ENCODE results near the gene CD69.
A peak's percentile ranks its signal among the peaks of the same experiment; 100 is the strongest.

The CD69 gene

GRCh38 chr12:9719790-9720189, 40.9 kb downstream of the CD69 start:
- no peak for TF ChIP-seq CTCF (IDR thresholded peaks at IDR 0.05)

GRCh38 chr12:9718968-9719367, 41.7 kb downstream of the CD69 start:
- TF ChIP-seq CTCF (IDR thresholded peaks at IDR 0.05): no peak

GRCh38 chr12:9717070-9717925, 43.4 kb downstream of the CD69 start:
- no peak for TF ChIP-seq CTCF (IDR thresholded peaks at IDR 0.05)

- TF ChIP-seq CTCF (IDR thresholded peaks at IDR 0.05): no peak
These were observed 49.0 kb downstream of the CD69 start for GRCh38 chr12:9711664-9712063.

GRCh38 chr12:9710584-9711375, 49.9 kb downstream of the CD69 start:
- no peak for TF ChIP-seq CTCF (IDR thresholded peaks at IDR 0.05)

GRCh38 chr12:9708853-9709252, 51.8 kb downstream of the CD69 start:
- no peak for TF ChIP-seq CTCF (IDR thresholded peaks at IDR 0.05)

GRCh38 chr12:9707864-9708808, 52.6 kb downstream of the CD69 start:
- peak; percentile 84 for TF ChIP-seq CTCF (IDR thresholded peaks at IDR 0.05)
